Kidney (tissue), 14 donors: ENCODE results near the gene TLCD3A. TPM values are rescaled to one million over a fixed set of nuclear protein-coding genes. Genes with fewer than 3 reads are reported as not detected.

ENCODE experiments used
- DNase-seq, 5 donors: peaks; one replicate each; pipeline ENCODE4 v3.0.0-alpha.2; 2013 to 2020
- FAIRE-seq: peaks from 2 replicates; lab custom pipeline; 2012; peaks lifted over from hg19 to GRCh38; lab: Jason Lieb, UNC
- H3K27ac ChIP-seq, 2 donors: one replicate each; pipeline ENCODE4 v1.7.0; 2013; ENCODE audit warnings: low read depth in 2 of 2, low read length in 2 of 2, inconsistent platforms in 1 of 2
- H3K27me3 ChIP-seq: one replicate; pipeline ENCODE4 v1.7.1; 2013; ENCODE audit warnings: low read length, inconsistent platforms; ENCODE audit not compliant: control insufficient read depth, insufficient read depth
- H3K36me3 ChIP-seq, 3 donors: one replicate each; pipeline versions ENCODE4 v1.7.0 to v1.7.1; 2013; ENCODE audit warnings: low read length in 3 of 3, control low read depth in 1 of 3, inconsistent platforms in 1 of 3; ENCODE audit not compliant: insufficient read depth in 3 of 3, control insufficient read depth in 2 of 3
- H3K4me1 ChIP-seq, 3 donors: one replicate each; pipeline versions ENCODE4 v1.7.0 to v1.7.1; 2013; ENCODE audit warnings: low read length in 3 of 3, inconsistent platforms in 1 of 3, low read depth in 1 of 3; ENCODE audit not compliant: control insufficient read depth in 2 of 3, insufficient read depth in 2 of 3
- H3K4me3 ChIP-seq, 3 donors: one replicate each; pipeline versions ENCODE4 v1.7.0 to v1.8.1; 2013; ENCODE audit warnings: low read length in 3 of 3, control low read depth in 1 of 3, inconsistent platforms in 1 of 3
- H3K9ac ChIP-seq, 3 donors: one replicate each; pipeline versions ENCODE4 v1.7.0 to v1.7.1; 2013; ENCODE audit warnings: low read length in 3 of 3, control low read depth in 1 of 3, inconsistent platforms in 1 of 3
- H3K9me3 ChIP-seq, 3 donors: one replicate each; pipeline versions ENCODE4 v1.7.0 to v1.7.1; 2013; ENCODE audit warnings: low read length in 3 of 3, control low read depth in 1 of 3, inconsistent platforms in 1 of 3; ENCODE audit not compliant: control insufficient read depth in 2 of 3, insufficient read depth in 1 of 3
- CTCF ChIP-seq: IDR thresholded peaks from 3 replicates; pipeline ENCODE4 v1.5.1; 2012; ENCODE audit warnings: mild to moderate bottlenecking, moderate library complexity, borderline replicate concordance; ENCODE audit not compliant: insufficient read depth; ENCODE audit errors: extremely low read depth
- intact Hi-C: fragments of 100-400 bp; cut with DNase I; formaldehyde crosslinking; loops from one replicate; pipeline ENCODE4 v1.11.1; 2022
- polyA plus RNA-seq: library from polyadenylated mRNA; stranded (reverse); fragments of 350-450 nt; fragmentation: Illumina TruSeq; extraction: RNeasy Lipid Tissue Mini Kit (QIAGEN cat#74804); gene quantifications from one replicate; pipeline ENCODE4 v1.2.3, GENCODE V29; 2014; ENCODE audit warnings: low read depth, low replicate concordance; ENCODE audit not compliant: insufficient read depth
- total RNA-seq: library from RNA; stranded (reverse); fragmentation: NEBNext Ultra II Directional; extraction: Animal tissue kit (Norgen Biotek cat#: 25700); gene quantifications from one replicate; pipeline ENCODE4 v1.2.1, GENCODE V29; 2021
- donor health status: control.
- donor health status: control.
- donor health status: control.
- donor health status: control.
- donor health status: control.
- donor health status: DM: yes; HTN: yes; CAD: no.
- donor health status: Normal renal cell carcinoma (clear cell type).

The TLCD3A gene
- total and polyA plus RNA-seq, 2 donors from 2014 or later, result 4.6 to 12.4 TPM

DNA sequence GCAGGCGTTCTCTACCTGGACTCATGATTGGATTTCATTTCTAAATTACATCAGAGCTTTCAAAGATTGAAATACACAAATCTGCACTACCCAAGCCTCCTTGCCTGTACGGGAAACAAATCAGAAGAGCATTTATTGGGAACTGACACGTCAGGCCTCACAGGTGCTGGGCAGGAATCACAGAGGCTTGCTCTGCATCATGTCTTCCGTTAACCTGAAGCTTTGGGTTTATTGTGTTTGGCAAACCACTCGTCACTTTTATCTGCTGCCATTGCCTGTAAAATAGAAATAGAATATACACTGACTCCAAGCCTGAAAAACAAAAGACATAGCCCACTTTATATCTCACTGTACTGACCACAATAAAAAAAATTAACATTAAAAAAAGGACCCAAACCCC lies 27.6 kb downstream of the TLCD3A start:
- no peak for FAIRE-seq
- Histone ChIP-seq H3K9ac (no peak overlapping the region), H3K27ac (no peak overlapping the region), H3K4me1 (no peaks in the 10 kb centered on the region), H3K9me3 (no peaks in the 10 kb centered on the region), H3K36me3 (peaks cover 6 to 17% (median 11%) of the 10 kb centered on the region in 3 donors), H3K27me3 (no peaks in the 10 kb centered on the region), H3K4me3 (no peak overlapping the region)
- no peak for DNase-seq
- TF ChIP-seq CTCF, result no peak
- intact Hi-C loops, result no loop called here

GRCh38 chr17:760371-760770 lies 28.0 kb downstream of the TLCD3A start:
- no peak overlapping the region for H3K9ac ChIP-seq
- H3K4me3 ChIP-seq, result no peak overlapping the region
- TF ChIP-seq CTCF, result no peak
- H3K9me3 ChIP-seq, result no peaks in the 10 kb centered on the region
- no peak overlapping the region for H3K27ac ChIP-seq
- intact Hi-C loops, result no loop called here
- H3K27me3 ChIP-seq, result no peaks in the 10 kb centered on the region
- peaks cover 6 to 17% (median 14%) of the 10 kb centered on the region in 3 donors for H3K36me3 ChIP-seq
- DNase-seq, result no peak
- H3K4me1 ChIP-seq, result no peaks in the 10 kb centered on the region
- no peak for FAIRE-seq

DNA sequence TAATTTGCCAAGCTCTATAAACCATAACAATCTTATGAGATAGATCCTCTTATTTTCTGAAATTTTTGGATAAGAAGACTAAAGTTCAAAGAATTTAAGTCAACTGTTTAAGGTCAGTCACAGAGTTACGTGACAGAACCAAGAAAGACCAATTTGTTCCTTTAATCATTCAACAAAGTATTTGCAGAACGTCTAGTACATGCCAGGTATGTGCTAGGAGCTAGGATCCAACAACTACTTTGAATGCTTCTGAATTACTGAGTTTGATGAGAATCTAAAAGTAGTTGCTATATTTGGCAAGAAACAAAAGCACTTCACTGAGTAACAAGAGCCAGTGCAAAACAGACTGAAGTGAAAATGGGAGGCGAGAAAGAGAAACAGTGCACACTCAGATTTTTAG lies 34.7 kb downstream of the TLCD3A start:
- DNase-seq, result no peak
- Histone ChIP-seq H3K36me3 (peaks cover 8 to 34% (median 25%) of the 10 kb centered on the region in 3 donors), H3K27me3 (no peaks in the 10 kb centered on the region), H3K9ac (no peak overlapping the region), H3K27ac (no peak overlapping the region), H3K4me3 (no peak overlapping the region), H3K9me3 (no peaks in the 10 kb centered on the region), H3K4me1 (no peaks in the 10 kb centered on the region)
- FAIRE-seq, result no peak
- TF ChIP-seq CTCF, result no peak
- intact Hi-C loops, result no loop called here

DNA sequence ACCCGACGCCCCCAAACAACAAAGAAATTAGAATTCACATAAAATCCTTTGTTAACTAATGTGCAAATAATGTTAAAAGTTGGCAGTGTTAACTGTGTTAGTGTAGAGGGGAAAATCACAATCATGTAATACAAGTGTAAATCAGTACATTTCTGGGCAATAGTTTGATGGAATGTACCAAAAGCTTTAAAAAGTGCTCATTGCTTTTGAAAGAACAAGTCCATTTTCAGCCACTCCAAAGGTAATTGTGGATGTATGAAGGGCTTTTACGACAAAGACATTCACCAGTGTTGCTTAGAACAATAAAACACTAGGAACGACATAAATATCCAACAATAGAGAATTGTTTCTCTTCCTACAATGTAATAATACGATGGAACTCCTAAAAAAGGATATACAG lies 40.6 kb downstream of the TLCD3A start:
- Histone ChIP-seq H3K4me1 (no peaks in the 10 kb centered on the region), H3K9me3 (no peaks in the 10 kb centered on the region), H3K36me3 (peaks cover 13 to 46% (median 45%) of the 10 kb centered on the region in 3 donors), H3K27me3 (no peaks in the 10 kb centered on the region), H3K27ac (no peak overlapping the region), H3K9ac (no peak overlapping the region), H3K4me3 (no peak overlapping the region)
- DNase-seq, result no peak
- intact Hi-C loops, result no loop called here
- FAIRE-seq, result no peak
- TF ChIP-seq CTCF, result no peak
